GM23248 (cell line): ENCODE measurements around the gene BCLAF1. TPM values are rescaled to one million over a fixed set of nuclear protein-coding genes. Genes with fewer than 3 reads are reported as not detected.

Source experiments
- DNase-seq: peaks from one replicate; pipeline ENCODE4 v3.0.0-alpha.2; 2015
- H2AFZ ChIP-seq: fragments of 200-600 bp; sonication (generic); 2 replicates; pipeline ENCODE4 v1.6.1; 2016; ENCODE audit warnings: antibody characterized with exemption
- H3F3A ChIP-seq: fragments of 200-600 bp; sonication (generic); 2 replicates; pipeline ENCODE4 v1.6.1; 2016; ENCODE audit warnings: mild to moderate bottlenecking, antibody characterized with exemption, mixed run types; ENCODE audit not compliant: insufficient read depth
- H3K27ac ChIP-seq: fragments of 200-600 bp; sonication (generic); 2 replicates; pipeline ENCODE4 v1.5.1; 2016; ENCODE audit warnings: mild to moderate bottlenecking
- H3K27me3 ChIP-seq: fragments of 200-600 bp; sonication (generic); replicated peaks from 2 replicates; pipeline ENCODE4 v1.6.1; 2016; ENCODE audit warnings: mild to moderate bottlenecking; ENCODE audit not compliant: insufficient read depth
- H3K36me3 ChIP-seq: fragments of 200-600 bp; sonication (generic); 2 replicates; pipeline ENCODE4 v1.6.1; 2016; ENCODE audit warnings: low read depth, mild to moderate bottlenecking
- H3K4me1 ChIP-seq: fragments of 200-600 bp; sonication (generic); 2 replicates; pipeline ENCODE4 v1.6.1; 2016; ENCODE audit warnings: mild to moderate bottlenecking; ENCODE audit not compliant: insufficient read depth
- H3K4me2 ChIP-seq: fragments of 200-600 bp; sonication (generic); one replicate; pipeline ENCODE4 v1.6.1; 2016; ENCODE audit warnings: mild to moderate bottlenecking; ENCODE audit not compliant: unreplicated experiment
- H3K4me3 ChIP-seq: fragments of 200-600 bp; sonication (generic); 2 replicates; pipeline ENCODE4 v1.5.1; 2016; ENCODE audit warnings: mild to moderate bottlenecking
- H3K79me2 ChIP-seq: fragments of 200-600 bp; sonication (generic); 2 replicates; pipeline ENCODE4 v1.6.1; 2016; ENCODE audit warnings: mild to moderate bottlenecking; ENCODE audit not compliant: insufficient read depth
- H3K9ac ChIP-seq: fragments of 200-600 bp; sonication (generic); 2 replicates; pipeline ENCODE4 v1.6.1; 2016; ENCODE audit warnings: mild to moderate bottlenecking
- H3K9me2 ChIP-seq: fragments of 200-600 bp; sonication (generic); 2 replicates; pipeline ENCODE4 v1.6.1; 2016; ENCODE audit warnings: mixed run types, mild to moderate bottlenecking, moderate library complexity; ENCODE audit not compliant: insufficient read depth
- H3K9me3 ChIP-seq: fragments of 200-600 bp; sonication (generic); one replicate; pipeline ENCODE4 v1.6.1; 2017; ENCODE audit warnings: low read depth
- H4K20me1 ChIP-seq: fragments of 200-600 bp; sonication (generic); 2 replicates; pipeline ENCODE4 v1.6.0; 2016; ENCODE audit not compliant: insufficient read depth
- EZH2 ChIP-seq: fragments of 200-600 bp; sonication (generic); IDR thresholded peaks from 2 replicates; pipeline ENCODE4 v1.6.1; 2018; ENCODE audit warnings: antibody characterized with exemption, mild to moderate bottlenecking; ENCODE audit not compliant: insufficient read depth, poor library complexity, severe bottlenecking
- EZH2phosphoT487 ChIP-seq: fragments of 200-600 bp; sonication (generic); IDR thresholded peaks from 2 replicates; pipeline ENCODE4 v1.6.1; 2018; ENCODE audit warnings: antibody characterized with exemption, moderate library complexity, mild to moderate bottlenecking, low read depth; ENCODE audit not compliant: insufficient read depth
- WGBS, 2 experiments: methylation state at CpG; one replicate each; pipeline ENCODE4 v1.1.6; 2015 to 2017; ENCODE audit warnings: low lambda C conversion rate in 2 of 2, low coverage in 1 of 2; ENCODE audit errors: missing lambda C conversion rate in 2 of 2; 5-methylcytosine and 5-hydroxymethylcytosine counted together
- in situ Hi-C: fragments of 300-500 bp; cut with MboI; formaldehyde crosslinking; loops from 2 replicates; pipeline ENCODE4 v1.15.0; 2020
- polyA plus RNA-seq: library from polyadenylated mRNA; unstranded; fragments of >200 nt; fragmentation: Nextera tagmentation; extraction: Ambion mirVana; gene quantifications from 2 replicates; pipeline ENCODE4 v1.2.1, GENCODE V29; 2016
- total RNA-seq: library from RNA; depleted of rRNA; stranded (reverse); fragments of >200 nt; shearing (Covaris generic); gene quantifications from 2 replicates; pipeline ENCODE4 v1.2.3, GENCODE V29; 2014

The BCLAF1 gene
- total and polyA plus RNA-seq, 2 experiments from 2014 or later, result 78.3 to 80.3 TPM

DNA sequence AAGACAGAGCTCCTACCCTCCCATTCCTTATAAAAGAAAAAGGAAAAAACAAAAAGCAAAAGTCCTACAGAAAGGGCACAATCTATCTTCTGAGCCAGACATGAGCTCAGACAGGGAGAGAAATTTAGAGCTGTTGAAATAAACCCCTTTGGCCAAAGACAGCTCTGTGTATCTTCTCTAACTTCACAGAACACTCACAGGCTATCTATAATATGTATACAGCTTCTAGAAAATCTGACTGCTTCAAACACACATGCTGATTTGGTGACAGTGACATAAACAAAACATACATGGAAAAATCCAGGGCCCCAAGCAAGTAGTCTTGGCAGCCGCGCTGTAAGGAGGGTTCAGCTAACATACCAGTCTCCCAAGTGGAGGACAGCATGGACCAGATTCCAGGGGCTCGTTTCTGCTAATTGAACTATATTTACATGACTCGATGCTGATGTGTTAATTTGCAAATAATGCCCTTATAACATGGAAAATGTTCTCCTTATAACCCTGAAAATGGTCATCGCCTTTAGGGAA lies 76.6 kb downstream of the BCLAF1 start:
- in situ Hi-C loops, result no loop called here
- no peaks in the 10 kb centered on the region for H3K9me3 ChIP-seq
- no peak overlapping the region for H3K4me2 ChIP-seq
- H2AFZ ChIP-seq, result no peak overlapping the region
- no peaks in the 10 kb centered on the region for H3K79me2 ChIP-seq
- no peak overlapping the region for H3K4me3 ChIP-seq
- H3F3A ChIP-seq, result no peaks in the 10 kb centered on the region
- no peaks in the 10 kb centered on the region for H3K36me3 ChIP-seq
- H3K27ac ChIP-seq, result no peak overlapping the region
- no peaks in the 10 kb centered on the region for H3K27me3 ChIP-seq
- H3K4me1 ChIP-seq, result no peaks in the 10 kb centered on the region
- no peak for TF ChIP-seq EZH2phosphoT487
- no peak for TF ChIP-seq EZH2
- no peaks in the 10 kb centered on the region for H4K20me1 ChIP-seq
- no peak for DNase-seq
- no peak overlapping the region for H3K9ac ChIP-seq
- no peaks in the 10 kb centered on the region for H3K9me2 ChIP-seq
- WGBS, 2 experiments, result 70 to 84% methylated on average over 5 of the region's 5 CpGs

DNA sequence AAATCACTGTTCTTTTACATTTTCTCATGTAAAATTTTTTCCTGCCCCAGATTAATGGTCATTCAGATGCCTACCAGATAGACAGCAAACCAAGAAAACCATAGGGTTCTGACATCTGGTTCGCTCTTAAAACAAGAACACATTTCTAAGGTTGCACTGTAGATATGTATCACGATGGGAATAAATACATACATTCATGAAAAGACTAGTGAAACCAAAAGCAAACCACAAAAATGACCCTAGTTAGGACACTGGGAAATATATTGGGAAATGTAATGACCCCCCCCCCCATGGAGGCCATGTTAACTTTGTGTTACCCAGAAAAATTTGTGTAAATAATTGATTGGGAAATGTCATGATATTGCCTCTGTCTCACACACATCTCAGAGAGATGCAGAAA lies 77.0 kb downstream of the BCLAF1 start:
- Histone ChIP-seq H3K9ac (no peak overlapping the region), H4K20me1 (no peaks in the 10 kb centered on the region), H3K4me1 (no peaks in the 10 kb centered on the region), H3K9me3 (no peaks in the 10 kb centered on the region), H3K36me3 (no peaks in the 10 kb centered on the region), H3K9me2 (no peaks in the 10 kb centered on the region), H2AFZ (no peak overlapping the region), H3K4me3 (no peak overlapping the region), H3K27ac (no peak overlapping the region), H3K27me3 (no peaks in the 10 kb centered on the region), H3F3A (no peaks in the 10 kb centered on the region), H3K79me2 (no peaks in the 10 kb centered on the region), H3K4me2 (no peak overlapping the region)
- in situ Hi-C loops, result no loop called here
- no peak for TF ChIP-seq EZH2
- TF ChIP-seq EZH2phosphoT487, result no peak
- WGBS, 2 experiments, result 88 to 93% methylated on average over 2 of the region's 2 CpGs
- no peak for DNase-seq

DNA sequence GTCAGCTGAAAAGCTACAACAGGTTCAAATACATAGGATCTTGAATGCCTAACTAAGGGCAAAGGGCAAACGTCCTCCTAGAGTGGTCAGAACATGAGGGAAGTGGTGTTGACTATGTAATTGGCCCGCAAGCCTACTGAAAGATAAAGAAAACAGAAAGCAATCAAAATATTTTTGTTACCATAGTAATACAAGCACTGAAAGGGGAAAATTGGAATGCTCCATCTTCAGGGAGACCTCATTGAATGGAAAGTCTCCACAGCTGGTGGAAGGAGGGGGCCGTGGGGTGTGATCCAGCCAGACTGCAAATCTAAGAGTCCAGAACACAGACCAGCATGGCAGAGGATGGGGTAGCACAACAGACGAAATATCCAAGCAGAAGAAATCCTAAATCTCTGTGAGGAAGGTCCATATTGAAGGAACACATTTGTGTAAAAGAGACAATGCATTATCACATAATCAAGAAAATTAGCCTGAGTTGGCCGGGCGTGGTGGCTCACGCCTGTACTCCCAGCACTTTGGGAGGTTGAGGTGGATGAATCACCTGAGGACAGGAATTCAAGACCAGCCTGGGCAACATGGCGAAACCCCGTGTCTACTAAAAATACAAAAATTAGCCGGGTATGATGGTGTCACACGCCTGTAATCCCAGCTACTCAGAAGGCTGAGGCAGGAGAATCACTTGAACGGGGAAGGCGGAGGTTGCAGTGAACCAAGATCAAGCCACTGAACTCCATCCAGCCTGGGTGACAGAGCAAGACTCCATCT lies 79.1 kb downstream of the BCLAF1 start:
- no peak overlapping the region for H3K9ac ChIP-seq
- H3K79me2 ChIP-seq, result no peaks in the 10 kb centered on the region
- H3F3A ChIP-seq, result no peaks in the 10 kb centered on the region
- in situ Hi-C loops, result no loop called here
- WGBS, 2 experiments, result 77 to 79% methylated on average over 13 of the region's 13 CpGs
- no peak for DNase-seq
- no peak overlapping the region for H3K4me2 ChIP-seq
- no peaks in the 10 kb centered on the region for H3K9me2 ChIP-seq
- no peaks in the 10 kb centered on the region for H3K9me3 ChIP-seq
- H4K20me1 ChIP-seq, result no peaks in the 10 kb centered on the region
- H3K4me1 ChIP-seq, result no peaks in the 10 kb centered on the region
- H3K27me3 ChIP-seq, result no peaks in the 10 kb centered on the region
- no peak overlapping the region for H3K4me3 ChIP-seq
- no peak for TF ChIP-seq EZH2
- TF ChIP-seq EZH2phosphoT487, result no peak
- no peak overlapping the region for H2AFZ ChIP-seq
- no peak overlapping the region for H3K27ac ChIP-seq
- H3K36me3 ChIP-seq, result no peaks in the 10 kb centered on the region

DNA sequence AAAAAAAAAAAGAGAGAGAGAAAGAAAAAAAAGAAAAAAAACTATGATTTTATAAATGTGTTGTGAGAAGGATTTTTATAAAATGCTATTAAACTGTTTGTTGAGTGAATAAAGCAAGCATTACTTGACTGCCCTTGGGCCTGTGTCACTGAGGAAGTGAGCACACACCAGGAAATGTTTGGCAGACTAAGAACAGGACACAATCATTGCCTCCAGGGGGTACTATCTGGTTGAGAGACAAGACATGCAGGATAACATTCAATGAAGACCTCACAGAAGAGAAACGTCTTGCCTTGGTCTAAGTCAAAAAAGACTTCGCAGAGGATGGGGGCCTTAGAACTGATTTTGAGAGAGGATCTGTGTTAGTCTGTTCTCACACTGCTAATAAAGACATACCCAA lies 80.2 kb downstream of the BCLAF1 start:
- TF ChIP-seq EZH2 (no peak), EZH2phosphoT487 (no peak)
- no peaks in the 10 kb centered on the region for H3K27me3 ChIP-seq
- H3K27ac ChIP-seq, result no peak overlapping the region
- no peaks in the 10 kb centered on the region for H3K36me3 ChIP-seq
- no peaks in the 10 kb centered on the region for H3K4me1 ChIP-seq
- no peaks in the 10 kb centered on the region for H3K79me2 ChIP-seq
- in situ Hi-C loops, result no loop called here
- H3F3A ChIP-seq, result no peaks in the 10 kb centered on the region
- H3K9me3 ChIP-seq, result no peaks in the 10 kb centered on the region
- H4K20me1 ChIP-seq, result no peaks in the 10 kb centered on the region
- no peak overlapping the region for H2AFZ ChIP-seq
- no peaks in the 10 kb centered on the region for H3K9me2 ChIP-seq
- no peak overlapping the region for H3K4me2 ChIP-seq
- no peak overlapping the region for H3K4me3 ChIP-seq
- 94 to 95% methylated on average over 2 of the region's 2 CpGs for WGBS, 2 experiments
- DNase-seq, result no peak
- H3K9ac ChIP-seq, result no peak overlapping the region
